Measurements from ENCODE around the gene ADGRB2.

ADGRB2 gene, protein sequence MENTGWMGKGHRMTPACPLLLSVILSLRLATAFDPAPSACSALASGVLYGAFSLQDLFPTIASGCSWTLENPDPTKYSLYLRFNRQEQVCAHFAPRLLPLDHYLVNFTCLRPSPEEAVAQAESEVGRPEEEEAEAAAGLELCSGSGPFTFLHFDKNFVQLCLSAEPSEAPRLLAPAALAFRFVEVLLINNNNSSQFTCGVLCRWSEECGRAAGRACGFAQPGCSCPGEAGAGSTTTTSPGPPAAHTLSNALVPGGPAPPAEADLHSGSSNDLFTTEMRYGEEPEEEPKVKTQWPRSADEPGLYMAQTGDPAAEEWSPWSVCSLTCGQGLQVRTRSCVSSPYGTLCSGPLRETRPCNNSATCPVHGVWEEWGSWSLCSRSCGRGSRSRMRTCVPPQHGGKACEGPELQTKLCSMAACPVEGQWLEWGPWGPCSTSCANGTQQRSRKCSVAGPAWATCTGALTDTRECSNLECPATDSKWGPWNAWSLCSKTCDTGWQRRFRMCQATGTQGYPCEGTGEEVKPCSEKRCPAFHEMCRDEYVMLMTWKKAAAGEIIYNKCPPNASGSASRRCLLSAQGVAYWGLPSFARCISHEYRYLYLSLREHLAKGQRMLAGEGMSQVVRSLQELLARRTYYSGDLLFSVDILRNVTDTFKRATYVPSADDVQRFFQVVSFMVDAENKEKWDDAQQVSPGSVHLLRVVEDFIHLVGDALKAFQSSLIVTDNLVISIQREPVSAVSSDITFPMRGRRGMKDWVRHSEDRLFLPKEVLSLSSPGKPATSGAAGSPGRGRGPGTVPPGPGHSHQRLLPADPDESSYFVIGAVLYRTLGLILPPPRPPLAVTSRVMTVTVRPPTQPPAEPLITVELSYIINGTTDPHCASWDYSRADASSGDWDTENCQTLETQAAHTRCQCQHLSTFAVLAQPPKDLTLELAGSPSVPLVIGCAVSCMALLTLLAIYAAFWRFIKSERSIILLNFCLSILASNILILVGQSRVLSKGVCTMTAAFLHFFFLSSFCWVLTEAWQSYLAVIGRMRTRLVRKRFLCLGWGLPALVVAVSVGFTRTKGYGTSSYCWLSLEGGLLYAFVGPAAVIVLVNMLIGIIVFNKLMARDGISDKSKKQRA (N-terminal part only)

GRCh38 chr1:31764312-31765040 lies at the start of gene ADGRB2:
ADGRB2 (minus strand) TSS chr1:31764340; CDS start chr1:31757221, 7,119 bp downstream.
- FAIRE-seq, result no peak

DNA sequence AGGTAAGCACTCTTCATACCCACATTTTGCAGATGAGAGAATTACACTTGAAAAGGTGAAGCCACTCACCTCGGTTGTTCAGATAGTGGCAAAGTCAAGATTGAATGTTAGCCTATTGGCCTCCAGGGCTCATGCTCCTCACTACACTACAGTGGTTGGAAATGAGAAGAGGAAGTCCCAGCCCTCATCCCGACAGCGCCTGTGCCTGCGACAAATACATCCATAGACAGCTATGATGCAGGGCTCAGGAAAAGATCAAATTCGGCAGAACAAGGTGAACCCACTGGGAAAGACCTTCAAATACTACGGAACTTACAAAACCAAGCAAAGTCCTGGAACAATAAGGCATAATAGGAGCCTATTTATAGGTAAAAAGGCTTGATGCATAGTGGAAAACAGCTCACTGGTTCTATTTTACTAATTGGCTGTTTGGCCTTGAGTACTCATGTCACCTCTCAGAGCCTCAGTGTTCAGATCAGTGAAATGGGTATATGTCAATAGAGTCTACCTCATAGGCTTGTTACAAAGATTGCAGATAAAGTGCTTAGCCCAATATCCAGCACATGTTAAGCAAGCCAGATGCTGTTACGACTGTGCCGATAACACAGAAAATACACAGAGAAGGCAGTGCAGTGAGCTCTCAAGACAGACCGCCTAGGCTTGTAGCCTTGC lies 48.2 kb upstream of the ADGRB2 start:
- no peak for FAIRE-seq

DNA sequence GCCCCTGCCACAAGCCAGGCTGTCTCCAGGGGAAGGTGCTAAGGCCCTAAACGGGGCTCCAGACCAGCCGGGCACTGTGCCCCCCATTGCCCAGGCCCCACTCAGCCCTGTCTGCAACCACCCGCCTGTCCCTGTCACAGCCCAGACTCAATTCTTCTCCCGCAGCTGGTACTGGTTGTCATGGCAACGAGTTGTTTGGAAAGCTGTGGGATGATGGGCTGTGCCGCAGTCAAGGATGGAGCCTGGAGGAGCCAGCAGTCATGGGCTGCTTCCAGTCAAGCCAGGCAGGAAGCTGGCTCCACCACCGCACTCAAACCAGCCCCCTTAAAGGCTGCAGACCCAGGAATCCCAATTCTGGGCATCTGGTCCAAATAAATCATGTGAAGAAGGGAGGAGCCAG lies 47.5 kb upstream of the ADGRB2 start:
- FAIRE-seq, result no peak

DNA sequence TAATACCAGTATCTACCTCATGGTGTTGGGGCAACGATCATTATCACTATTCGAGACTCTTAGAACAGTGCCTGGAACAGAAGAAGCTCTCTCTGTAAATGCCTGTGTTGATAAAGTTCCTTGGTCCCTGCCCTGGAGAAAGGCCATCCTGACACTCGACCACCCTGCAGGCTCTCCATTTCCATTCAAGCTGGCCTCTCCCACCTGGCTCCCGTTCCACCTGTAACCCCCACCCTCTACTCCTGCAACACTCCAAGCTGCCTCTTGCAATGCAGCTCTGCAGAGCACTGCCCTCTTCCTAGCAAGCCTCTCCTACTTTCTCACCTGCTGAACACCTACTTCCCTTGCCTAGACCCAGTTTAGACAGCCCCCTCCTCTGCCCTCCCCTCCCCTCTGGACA lies 45.6 kb upstream of the ADGRB2 start:
- no peak for FAIRE-seq

- peak; percentile 54 for FAIRE-seq
These were observed 43.3 kb upstream of the ADGRB2 start for GRCh38 chr1:31807273-31808048.

DNA sequence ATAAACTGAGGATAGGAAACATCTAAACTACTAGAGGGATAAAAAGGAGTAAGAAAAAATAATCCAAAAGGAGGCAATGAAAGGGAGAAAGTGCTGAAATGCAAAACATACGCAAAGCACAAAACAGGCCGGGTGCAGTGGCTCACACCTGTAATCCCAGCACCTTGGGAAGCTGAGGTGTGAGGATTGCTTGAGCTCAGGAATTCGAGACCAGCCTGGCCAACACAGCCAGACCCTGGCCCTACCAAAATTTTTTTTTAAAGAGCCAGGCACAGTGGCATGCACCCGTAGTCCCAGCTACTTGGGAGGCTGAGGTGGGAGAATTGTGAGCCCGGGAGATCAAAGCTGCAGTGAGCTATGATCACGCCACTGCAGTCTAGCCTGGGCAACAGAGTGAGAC lies 41.2 kb upstream of the ADGRB2 start:
- FAIRE-seq, result no peak

DNA sequence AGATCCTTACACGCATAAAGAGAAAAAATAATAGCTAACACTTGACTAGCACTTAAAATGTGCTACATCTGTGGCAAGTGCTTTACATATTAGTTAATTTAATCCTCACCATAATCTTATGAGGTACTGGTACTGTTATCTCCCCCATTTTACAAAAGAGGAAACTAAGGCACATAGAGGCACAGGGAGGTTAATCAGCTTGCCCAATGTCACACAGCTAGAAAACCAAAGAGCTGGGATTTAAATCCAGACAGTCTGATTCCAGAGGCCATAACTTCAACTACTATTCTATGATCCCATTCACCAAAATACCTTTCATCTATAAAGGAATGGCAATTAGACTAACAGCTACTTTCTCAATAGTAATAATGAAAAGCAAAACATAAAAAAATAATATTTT lies 40.0 kb upstream of the ADGRB2 start:
- FAIRE-seq, result no peak

DNA sequence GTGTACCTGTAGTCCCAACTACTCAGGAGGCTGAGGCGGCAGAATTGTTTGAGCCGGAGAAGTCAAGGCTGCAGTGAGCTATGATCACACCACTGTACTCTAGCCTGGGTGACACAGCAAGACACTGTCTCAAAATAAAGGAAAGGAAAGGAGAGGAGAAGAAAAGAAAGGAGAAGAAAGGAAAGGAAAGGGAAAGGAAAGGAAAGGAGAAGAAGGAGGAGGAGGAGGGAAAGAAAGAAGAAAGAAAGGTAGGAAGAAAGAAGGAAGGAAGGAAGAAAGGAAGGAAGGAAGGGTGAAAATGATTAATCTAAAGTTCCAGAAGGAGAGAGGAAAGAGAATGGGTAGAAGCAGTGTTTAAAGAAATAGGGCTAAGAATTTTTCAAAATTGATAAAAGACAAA lies 39.5 kb upstream of the ADGRB2 start:
- FAIRE-seq, result no peak

DNA sequence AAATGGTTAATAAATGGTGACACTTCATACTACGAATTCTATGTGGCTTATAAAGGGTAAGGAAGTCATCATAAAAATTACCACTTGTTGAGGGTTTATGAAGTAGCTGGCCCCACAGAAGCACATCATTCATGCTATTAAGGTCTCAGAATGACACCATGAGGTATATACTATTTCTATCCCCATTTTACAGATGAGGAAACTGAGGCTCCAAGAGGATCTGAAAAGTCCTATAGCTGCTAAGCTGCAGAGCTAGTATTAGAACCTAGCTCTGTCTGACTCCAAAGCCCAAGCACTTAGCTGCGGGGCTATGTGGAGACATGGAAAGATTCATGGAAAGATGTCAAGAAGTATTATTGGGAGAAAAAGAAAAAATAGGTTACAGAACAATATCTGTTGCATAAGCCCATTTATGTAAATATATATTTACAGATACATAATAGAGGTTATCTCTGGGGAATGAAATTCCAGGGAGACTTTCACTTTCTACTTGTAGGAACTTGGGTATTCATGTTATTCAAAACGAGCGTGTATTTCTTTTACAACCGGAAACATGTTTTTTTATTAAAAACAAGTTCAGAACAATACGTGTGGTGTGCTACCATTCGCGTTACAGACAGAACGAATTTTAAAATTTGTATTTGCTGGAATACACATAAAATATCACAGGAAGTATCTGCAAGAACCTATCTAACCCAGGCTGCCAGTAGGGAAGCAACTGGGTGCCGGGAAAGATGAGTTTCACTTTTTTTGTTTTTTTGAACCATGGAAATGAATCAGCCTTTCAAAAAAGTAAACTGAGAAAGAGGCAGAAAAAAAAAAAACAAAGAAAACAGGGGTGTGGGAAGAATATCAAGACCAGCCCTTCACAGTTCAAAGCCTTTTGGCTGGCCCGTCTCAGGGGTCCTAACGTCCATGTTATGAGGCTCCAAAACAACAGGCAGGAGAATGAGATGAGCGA lies 38.3 kb upstream of the ADGRB2 start:
- FAIRE-seq, result no peak

DNA sequence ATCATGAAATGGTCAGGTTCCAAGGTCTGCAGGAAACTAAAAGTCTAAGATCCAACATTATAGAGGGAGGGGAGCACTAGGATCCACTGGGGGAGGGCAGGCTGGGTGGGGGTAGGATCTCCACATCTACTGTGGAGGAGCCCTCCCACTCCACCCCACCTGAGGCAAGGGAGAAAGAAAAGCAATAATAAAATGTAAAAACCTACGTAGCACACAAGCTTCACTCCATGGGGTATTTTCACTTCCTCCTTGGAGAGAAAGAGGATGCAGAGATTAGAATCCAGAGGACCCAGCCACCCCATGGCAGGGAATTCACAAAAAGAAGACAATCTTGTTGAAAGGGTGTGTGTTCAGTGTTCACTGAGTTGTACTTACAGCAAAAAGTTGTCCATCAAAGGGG lies 37.3 kb upstream of the ADGRB2 start:
- no peak for FAIRE-seq

DNA sequence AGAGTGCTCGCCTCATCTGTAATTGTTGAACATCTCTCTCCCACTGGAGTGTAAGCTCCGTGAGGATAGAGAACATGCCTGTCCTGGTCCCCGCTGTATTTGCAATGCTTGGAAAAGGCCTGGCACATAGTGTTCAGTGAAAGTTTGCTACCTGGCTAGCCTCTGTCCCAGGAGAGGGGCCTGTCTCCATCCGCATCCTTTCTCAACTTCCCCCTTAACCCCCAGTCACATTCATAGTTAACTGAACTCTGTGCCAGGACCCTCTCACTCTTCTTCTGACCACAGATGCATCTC lies 36.5 kb upstream of the ADGRB2 start:
- no peak for FAIRE-seq

- FAIRE-seq, result no peak
These were observed 35.9 kb upstream of the ADGRB2 start for GRCh38 chr1:31799895-31800673.

DNA sequence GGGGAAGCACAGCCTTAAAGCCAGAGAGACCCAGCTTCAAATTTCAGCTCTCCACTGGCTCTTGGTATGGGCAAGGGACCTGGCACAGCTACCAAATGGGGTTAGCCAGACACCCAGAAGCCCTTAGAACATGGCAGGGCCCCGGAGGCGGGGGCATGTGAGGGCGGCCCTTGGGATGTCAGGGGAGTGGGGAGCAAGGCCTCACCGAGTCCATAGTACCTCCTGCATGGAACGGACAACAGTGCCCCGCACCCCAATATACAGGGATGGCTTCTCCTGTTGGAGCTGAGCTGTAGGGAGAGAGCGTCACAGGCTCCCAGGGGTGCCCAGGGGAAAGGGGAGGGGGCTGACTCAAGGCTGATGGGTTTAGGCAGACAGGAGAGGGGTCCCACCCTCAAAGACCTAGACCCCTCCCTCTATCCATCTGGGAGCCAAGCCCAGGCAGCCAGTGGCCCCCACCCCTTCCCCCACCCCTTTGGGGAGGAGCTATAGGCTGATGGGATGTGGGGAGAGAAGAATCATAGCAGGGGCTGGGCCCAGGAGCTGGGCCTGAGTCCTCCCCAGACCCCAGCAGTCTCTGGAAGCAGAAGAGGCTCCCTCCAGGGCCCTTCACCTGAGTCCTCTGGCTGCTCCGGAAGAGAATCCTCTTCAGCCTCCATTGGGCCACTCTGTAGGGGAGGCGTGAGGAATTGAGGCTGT lies 35.2 kb upstream of the ADGRB2 start:
- no peak for FAIRE-seq

GRCh38 chr1:31798433-31799195 lies 34.5 kb upstream of the ADGRB2 start:
- peak; percentile 97 for FAIRE-seq

DNA sequence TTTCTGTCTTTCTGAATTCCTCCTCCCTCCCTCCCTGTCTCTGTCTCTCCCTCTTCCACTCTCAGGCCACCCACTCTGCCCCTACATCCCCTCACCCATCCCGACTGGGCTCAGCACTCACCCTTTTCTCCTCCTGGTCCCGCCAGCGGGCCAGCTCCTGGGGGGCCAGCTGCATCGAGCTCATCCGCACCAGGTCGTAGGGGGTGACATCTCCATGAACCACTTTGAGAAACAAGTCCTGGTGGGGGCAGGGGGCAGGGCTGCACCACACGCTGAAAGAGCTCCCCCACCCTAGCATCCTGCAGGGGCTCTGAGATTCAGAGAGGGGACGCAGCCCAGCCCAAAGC lies 33.9 kb upstream of the ADGRB2 start:
- FAIRE-seq, result no peak

GRCh38 chr1:31797216-31797615 lies 33.1 kb upstream of the ADGRB2 start:
- no peak for FAIRE-seq

- FAIRE-seq, result no peak
These were observed 32.6 kb upstream of the ADGRB2 start for GRCh38 chr1:31796707-31797106.
